GM18508 (cell line): Measurements from ENCODE around the gene ZNF236.
A peak's percentile ranks its signal among the peaks of the same experiment; 100 is the strongest.
"Not testable (repeated sequence)": the region's sequence is repeated elsewhere in the genome, so short reads cannot be mapped to it uniquely, and the experiment has no call there.

ENCODE experiments used
- ATAC-seq: cut with Tn5 transposase; IDR thresholded peaks from one replicate; pipeline ENCODE4 v1.9.1; 2021; ENCODE audit warnings: moderate number of reproducible peaks; ENCODE audit not compliant: insufficient read depth, unreplicated experiment

The ZNF236 gene

DNA sequence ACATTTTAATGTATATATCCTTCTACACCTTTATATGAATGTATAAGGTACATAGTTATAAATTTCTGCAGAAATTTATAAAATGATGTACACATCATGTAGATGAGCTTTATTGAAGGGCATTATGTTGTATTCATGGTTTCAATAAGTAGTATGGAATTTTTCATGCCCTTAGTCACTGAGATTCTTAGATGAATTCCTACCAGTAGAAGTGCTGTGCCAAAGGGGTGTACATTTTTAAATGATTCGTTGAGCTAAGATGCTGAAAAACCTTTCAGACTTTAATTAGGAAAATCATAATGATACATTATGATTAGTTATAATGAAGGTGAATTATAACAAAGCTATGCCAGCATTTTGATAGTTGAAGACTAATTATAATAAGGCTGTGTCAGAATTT is 115.2 kb downstream of the ZNF236 start:
- ATAC-seq = no peak

DNA sequence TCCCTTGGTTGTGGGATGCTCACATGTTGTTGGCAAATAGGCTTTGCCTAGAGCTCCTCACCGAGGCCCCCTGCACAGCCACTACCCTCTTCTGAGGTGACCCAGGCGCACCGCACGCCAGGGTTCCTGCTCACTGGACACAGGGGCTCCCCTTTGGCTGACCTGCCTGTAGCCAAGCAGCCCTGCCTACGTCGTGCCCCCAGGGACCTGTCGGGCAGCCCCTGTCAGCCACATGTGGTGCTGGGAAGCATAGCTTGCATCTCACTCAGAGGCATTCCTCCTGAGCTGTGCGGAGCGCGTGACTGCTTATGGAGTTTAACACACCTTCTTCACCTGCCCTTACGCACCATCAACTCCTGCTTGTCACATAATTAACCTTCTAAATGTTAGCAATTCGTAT is 116.3 kb downstream of the ZNF236 start:
- no peak for ATAC-seq

DNA sequence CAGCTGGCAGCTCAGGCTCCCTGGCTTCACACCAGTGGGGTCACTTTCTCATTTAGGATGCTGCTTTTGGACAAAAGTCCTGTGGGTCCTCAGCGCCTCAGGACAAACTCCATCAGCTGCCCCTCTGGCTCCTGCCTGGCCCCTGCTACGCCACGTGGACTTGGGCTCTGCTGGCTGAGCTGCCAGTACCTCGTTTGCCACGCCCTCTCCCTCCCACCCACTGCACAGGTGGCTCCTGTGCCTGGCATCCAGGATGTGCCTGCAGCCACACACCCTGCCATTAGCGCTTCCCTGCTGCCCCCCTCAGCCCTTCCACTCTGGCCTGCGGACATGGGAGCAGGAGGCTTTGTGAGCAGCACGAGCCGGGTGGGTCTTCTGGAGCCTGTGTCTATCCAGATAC is 118.9 kb downstream of the ZNF236 start:
- no peak for ATAC-seq

DNA sequence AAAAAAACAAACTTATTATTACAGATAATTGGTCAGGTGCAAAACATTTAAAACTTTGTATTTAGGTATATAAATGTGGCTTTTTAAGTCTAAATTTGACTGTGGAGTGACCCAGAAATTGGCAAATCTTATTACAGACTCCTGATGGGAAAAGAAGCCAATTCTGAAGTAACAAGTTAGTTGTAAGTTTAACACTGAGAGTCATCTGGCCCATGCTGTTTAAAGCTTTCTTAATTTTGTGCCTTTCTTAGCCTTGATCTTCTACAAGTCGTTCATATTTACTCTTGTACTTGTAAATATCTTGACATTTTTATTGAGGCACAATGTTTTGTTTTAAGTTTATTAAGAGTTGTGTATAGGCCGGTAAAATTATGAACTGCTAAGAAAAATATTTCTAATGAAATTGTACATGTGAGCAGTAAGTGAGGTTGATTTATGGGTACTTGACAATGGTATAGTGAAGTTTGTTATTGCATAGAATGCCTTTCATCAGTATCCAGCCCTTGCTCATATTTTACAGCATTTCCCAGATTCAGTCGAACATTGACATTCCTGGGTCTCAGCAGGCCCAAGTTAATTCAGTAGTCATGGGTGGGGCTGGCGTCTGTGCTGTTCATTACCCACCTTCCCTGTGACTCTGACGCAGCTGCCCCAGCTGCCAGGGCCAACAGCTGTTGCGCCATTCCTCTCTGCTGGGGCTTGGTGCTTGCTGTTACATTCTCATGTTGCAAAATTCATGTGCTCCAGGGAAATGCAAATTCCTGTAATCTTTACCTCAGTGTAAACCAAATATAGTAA is 121.4 kb downstream of the ZNF236 start:
- ATAC-seq = no peak

DNA sequence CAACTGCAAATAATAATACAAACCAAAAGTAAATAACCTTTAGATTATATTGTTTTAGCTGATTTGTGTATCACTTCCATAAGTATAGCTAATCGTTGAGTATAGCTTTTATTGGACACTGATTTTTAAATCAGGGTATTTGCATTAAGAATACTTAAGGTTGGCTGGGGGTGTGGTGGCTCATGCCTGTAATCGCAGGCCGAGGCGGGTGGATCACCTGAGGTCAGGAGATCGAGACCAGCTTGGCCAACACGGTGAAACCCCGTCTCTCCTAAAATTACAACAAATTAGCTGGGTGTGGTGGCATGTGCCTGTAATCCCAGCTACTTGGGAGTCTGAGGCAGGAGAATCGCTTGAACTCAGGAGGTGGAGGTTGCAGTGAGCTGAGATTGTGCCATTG is 122.0 kb downstream of the ZNF236 start:
- not testable (repeated sequence) for ATAC-seq

DNA sequence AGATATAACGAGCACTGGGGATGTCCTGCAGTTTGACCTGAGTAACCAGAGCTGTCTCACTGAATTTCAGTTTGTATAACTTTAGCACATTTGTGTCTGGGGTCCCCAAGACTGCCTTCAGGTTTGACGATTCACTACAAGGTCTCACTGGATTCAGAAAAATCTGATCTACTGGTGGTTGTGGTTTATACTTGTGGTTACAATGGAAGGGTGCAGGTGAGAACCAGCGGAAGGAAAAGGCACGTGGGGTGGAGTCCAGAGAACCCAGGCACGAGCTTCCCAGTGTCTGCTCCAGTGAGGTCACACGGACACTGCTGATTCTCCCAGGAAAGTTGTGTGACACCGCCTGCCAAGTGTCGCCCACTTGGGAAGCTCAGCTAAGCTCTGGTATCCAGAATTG is 126.0 kb downstream of the ZNF236 start:
- no peak for ATAC-seq

DNA sequence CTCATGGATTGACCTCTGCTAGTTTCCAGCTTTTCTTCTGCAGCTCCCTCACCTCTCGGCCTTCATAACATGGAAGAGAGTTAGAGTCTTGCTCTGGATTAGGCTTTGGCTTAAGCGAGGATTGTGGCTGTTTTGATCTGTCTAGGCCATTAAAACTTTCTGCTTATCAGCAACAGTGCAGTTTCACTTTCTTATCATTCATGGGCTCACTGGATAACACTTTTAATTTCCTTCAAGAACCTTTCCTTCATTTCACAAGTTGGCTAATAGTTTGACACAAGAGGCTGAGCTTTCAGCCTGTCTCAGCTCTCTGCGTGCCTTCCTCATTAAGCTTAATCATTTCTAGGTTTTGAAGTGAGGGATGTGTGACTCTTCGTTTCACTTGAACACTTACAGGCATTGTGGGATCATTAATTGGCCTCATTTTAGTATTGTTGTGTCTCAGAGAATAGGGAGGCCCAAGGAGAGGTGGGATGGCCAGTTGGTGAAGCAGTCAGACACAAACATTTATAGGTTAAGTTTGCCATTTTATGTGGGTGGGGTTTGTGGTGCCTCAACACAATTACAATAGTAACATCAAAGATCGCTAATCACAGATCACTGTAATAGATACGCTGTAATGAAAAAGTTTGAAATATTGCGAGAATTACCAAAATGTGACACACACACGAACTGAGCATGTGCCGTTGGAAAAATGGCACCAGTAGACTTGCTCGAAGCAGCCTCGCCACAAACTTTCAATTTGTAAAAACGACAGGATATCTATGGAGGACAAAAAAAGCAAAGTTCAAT is 129.3 kb downstream of the ZNF236 start:
- ATAC-seq = peak; percentile 66

DNA sequence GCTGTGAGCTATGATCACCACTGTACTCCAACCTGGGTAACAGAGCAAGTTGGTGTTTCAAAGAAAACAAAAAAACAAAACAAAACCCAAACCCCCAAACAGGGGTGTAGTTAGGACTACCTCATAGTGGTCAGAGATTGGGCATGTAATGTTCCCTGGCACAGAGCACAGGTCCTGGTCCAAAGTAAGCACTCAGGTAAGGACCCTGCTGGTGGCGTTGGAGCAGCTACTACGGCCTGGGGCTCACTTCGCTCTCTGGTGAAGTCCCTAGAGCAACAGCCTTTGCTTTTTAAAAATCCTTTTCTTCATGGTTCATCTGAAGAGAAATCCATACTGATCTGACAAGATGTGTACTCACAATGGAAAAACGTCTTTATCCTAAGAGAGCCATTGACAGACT is 130.4 kb downstream of the ZNF236 start:
- no peak for ATAC-seq

DNA sequence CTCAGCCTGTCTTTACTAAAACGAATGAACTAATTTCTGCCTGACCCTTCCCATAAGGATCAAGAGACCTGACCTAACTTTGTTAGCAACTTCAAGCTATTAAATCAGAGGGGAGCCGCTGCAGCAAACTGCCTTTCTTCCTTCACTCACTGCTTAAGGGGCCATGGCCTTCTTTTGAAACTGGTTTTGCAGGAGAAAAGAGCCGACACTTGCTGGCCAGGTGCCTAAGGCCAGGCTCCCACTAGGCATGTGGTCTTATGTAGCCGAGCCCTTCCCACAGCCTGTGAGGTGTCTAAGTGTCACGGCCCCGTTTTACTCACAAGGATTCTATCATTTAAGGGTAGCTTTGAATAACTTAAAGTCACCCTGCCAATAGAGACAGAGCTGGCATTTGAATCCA is 130.8 kb downstream of the ZNF236 start:
- ATAC-seq = no peak

DNA sequence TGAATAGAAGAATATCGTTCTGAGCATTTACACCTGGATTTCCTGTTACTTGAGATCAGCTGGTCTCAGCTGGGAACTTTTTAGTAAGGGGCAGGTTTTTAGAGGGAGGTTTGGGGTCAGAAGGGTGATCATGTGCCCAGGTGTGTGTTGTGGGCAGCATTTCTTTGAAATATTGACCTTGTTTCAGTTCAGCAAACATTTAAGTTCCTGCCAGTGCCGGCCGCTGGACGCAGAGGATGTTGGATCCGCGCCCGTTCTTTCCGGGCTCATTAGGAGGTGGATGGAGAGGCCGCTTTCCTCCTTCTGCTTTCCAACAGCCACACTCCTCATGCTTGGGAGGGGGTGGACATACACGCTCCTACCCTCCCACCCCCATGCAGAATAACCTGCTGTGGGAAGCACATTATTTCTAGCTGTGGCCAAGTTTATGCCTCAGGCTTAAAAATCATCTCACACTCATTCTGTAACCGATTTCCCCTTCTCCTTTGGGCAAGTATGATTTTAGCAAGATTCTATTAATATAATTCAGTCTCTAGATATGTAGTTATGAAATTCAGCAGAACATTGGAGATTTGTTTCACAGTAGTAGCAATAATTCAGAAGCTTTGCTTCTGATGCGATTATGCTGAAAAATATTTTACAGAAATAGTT is 131.4 kb downstream of the ZNF236 start:
- ATAC-seq = no peak

DNA sequence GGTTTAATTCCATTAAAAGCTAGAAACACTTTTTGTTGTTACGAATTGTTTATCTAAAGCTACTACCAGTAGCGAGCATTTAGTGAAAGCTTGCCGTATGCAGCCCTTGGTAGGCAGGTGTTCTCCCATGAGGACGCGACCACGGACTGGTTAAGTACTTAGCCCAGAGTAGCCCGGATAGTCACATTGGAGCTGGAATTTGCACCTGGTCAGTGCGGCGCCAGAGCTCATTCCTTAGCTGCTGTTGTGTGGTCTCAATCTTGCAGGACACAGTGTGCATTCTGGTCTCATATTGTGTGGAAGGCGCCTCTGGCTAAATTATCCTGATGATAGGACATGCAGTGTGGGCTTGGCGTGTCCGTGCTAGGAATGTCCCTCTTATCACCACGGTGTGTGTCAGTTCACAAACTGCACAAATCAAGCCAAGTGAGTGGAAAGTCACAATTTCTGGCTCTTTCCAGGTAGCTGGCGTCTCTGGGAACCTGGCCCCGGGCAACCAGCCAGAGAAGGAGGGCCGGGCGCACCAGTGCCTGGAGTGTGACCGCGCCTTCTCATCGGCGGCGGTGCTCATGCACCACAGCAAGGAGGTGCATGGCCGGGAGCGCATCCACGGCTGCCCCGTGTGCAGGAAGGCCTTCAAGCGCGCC is 133.3 kb downstream of the ZNF236 start:
- no peak for ATAC-seq

DNA sequence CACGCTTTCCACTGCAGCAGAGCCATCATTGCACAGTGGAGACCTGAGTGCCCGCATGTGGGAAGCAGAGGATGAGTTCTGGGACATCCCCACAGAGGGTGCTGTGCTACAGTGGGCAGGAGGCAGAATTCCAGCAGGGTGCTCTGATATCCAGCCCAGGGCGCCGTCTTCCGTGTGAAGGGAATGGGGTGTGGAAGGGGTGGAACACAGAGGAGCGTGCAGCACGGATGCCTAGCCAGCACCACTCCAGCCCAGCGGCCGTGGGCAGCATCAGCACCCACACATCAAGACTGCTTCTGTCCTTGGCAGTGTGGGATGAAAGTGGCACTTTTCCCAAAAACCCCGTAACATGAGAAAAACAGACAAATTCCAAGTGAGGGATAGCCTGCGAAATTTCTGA is 134.3 kb downstream of the ZNF236 start:
- no peak for ATAC-seq

DNA sequence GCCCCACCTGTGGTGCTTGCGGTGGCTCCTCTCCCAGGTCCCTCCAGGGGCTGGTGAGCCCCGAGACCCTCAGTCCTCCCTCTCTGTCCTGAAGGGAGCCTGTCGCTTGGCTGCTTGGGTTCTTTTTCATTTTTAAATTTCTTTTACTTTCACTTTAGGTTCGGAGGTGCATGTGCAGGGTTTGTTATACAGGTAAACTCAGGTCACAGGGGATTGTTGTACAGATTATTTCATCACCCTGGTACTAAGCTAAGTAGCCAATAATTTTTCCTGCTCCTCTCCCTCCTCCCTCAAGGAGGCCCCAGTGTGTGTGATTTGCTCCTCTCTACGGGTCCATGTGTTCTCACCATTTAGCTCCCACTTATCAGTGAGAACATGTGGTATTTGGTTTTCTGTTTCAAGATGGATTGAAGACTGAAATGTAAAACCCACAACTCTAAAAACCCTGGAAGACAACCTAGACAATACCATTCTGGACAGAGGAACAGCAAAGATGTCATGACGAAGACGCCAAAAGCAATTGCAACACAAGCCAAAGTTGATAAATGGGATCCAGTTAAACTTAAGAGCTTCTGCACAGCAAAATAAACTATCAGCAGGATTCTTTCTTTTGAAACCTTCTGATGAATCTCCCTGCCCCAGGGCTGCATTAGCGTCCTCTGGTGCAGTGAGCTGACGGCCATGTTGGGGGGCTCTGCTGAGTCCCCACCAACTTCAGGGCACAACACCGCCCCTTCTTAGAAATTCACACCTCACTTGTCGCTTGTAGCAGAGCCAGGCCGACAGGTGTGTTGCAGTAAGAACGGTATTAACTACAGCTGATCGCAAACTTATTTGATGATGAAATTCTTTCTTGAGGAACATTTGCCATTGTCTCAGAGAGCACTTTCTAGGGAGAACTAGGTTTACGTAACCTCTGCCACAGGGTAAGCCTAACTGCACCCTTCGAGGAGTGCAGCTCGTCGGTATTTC is 135.3 kb downstream of the ZNF236 start:
- no peak for ATAC-seq

DNA sequence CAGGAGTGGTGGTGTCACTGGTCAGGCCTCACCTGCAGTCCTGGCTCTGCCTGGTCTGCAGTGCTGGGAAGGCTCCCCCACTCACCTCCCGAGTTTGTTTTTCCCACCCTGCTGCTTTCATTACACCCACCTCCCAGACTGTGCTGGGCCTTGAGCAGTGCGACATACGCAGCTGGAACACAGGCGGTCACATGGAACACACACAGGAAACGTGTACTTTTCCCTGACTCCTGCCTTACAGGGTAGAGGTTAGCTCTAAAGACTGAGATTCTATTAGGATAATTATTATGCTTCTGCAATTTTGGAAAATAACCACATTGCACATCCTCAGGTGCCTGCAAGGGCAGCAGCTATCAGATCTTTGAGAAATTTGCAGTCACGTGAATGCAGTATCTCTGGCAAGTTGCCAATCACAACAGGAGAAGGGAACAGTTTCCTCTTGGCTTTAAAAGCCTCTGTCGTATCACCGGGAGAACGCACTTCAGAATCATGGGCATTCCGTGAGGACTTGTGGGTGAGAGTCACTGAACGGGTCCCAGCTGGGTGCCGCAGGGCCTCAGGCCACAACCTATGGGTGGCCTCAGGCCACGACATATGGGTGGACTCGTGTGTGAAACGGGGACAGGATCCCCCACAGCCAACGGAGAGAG is 136.5 kb downstream of the ZNF236 start:
- no peak for ATAC-seq

DNA sequence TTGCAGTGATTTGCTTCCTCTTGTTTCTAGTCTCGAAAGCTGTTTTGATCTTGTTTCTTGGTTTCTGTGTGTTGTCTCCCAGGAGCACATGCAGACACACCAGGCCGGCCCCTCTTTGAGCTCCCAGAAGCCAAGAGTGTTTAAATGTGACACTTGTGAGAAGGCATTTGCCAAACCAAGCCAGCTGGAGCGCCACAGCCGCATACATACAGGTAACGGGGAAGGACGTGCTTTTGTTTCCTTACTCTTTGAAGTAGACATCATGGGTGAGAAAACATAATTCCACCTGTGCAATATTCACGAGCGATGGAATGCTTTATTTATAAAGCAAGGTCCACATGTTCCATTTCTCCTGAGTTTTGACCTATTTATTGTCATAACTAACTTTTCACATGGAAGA is 137.2 kb downstream of the ZNF236 start:
- no peak for ATAC-seq

DNA sequence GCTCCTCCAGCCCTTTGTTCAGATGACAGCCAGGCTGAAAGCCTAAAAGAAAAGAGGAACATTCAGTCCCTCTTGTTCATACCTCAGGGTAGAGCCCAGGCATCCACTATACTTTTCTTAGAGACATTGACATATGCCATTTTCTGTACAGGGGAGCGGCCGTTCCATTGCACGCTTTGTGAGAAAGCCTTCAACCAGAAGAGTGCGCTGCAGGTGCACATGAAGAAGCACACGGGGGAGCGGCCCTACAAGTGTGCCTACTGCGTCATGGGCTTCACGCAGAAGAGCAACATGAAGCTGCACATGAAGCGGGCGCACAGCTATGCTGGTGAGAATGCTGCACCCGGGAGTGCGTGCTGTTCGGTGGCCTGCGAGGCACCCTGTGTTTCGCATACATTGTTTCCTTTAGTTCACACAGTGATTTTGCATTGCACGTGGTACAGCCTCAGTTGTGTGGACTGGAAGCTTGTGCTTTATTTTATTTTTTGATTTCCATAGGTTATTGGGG is 138.2 kb downstream of the ZNF236 start:
- no peak for ATAC-seq

DNA sequence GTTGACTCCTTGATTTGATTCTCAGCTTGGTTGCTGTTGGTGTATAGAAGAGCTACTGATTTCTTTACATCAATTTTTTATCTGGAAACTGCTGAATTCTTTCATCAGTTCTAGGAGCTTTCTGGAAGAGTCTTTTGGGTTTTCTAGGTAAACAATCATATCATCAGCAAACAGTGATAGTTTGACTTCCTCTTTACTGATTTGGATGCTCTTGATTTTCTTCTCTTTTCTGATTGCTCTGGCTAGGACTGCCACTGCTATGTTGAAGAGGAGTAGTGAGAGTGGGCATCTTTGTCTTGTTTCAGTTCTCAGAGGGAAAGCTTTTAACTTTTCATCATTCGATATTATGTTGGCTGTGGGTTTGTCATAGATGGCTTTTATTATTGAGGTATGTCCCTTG is 140.5 kb downstream of the ZNF236 start:
- no peak for ATAC-seq

DNA sequence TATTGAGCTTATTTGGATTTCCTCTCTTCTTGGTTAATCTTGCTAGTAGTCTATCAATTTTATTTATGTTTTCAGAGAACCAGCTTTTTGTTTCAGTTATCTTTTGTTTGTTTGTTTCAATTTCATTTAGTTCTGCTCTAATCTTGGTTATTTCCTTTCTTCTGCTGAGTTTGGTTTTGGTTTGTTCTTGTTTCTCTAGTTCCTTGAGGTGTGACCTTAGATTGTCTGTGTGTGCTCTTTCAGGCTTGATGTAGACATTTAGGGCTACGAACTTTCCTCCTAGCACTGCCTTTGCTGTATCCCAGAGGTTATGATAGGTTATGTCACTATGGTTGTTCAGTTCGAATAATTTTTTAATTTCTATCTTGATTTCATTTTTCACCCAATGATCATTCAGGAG is 141.6 kb downstream of the ZNF236 start:
- no peak for ATAC-seq

DNA sequence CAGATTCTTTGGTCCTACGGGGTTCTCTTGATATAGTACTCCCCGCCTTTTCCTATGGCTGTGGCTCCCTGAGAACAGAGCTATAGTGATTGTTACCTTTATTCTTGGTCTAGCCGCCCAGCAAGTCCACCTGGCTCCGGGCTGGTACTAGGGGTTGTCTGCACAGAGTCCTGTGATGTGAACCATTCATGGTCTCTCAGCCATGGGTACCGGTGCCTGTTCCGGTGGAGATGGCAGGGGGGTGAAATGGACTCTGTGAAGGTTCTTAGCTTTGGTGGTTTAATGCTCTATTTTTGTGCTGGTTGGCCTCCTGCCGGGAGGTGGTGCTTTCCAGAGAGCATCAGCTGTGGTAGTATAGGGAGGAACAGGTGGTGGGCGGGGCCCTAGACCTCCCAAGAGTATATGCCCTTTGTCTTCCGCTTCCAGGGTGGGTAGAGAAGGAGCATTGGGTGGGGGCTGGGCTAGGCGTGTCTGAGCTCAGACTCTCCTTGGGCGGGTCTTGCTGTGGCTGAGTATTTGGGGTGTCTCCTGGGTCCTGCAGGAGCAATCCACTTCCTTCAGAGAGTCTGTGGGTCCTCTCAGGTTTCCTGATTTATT is 143.3 kb downstream of the ZNF236 start:
- peak; percentile 31 for ATAC-seq
